ENCODE measurements around the gene ZCWPW2.

Gene ZCWPW2

DNA sequence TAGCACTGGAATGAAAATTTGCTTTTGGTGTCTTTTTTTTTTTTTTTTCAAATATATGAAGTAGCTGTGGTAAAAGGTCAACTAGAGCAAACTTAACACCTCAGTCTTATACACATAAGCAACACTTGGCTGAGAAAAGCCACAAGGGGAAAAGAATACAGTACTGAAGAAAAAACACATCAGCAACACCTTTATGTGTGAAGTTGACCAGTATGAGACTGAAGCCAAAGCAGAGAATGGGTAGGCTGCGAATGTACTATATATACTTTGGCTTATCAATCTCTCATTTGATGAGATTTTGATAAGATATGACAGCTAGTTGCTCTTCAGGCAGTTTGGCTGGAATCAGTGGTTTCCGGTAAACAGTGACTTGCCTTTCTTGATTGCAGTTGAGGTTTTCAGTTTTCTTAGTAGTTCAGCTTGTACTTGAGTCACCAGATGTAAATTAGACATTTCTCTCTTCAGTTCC lies 22.0 kb upstream of the ZCWPW2 start:
- Histone ChIP-seq H2AFZ (ENCODE audit: low read length, unreplicated experiment) (no peak overlapping the region), H3K4me1 (ENCODE audit: control insufficient read depth, insufficient read depth, low read length, unreplicated experiment) (no peaks in the 10 kb centered on the region), H3K4me3 (ENCODE audit: low read depth, low read length) (no peak overlapping the region), H3K36me3 (ENCODE audit: insufficient read depth, low read length) (peaks cover 18% of the 10 kb centered on the region), H3K79me2 (ENCODE audit: control insufficient read depth, insufficient read depth, low read length, unreplicated experiment) (no peaks in the 10 kb centered on the region), H3K27ac (ENCODE audit: low read depth, low read length) (no peak overlapping the region), H3K27me3 (ENCODE audit: insufficient read depth, low read length) (no peaks in the 10 kb centered on the region)

DNA sequence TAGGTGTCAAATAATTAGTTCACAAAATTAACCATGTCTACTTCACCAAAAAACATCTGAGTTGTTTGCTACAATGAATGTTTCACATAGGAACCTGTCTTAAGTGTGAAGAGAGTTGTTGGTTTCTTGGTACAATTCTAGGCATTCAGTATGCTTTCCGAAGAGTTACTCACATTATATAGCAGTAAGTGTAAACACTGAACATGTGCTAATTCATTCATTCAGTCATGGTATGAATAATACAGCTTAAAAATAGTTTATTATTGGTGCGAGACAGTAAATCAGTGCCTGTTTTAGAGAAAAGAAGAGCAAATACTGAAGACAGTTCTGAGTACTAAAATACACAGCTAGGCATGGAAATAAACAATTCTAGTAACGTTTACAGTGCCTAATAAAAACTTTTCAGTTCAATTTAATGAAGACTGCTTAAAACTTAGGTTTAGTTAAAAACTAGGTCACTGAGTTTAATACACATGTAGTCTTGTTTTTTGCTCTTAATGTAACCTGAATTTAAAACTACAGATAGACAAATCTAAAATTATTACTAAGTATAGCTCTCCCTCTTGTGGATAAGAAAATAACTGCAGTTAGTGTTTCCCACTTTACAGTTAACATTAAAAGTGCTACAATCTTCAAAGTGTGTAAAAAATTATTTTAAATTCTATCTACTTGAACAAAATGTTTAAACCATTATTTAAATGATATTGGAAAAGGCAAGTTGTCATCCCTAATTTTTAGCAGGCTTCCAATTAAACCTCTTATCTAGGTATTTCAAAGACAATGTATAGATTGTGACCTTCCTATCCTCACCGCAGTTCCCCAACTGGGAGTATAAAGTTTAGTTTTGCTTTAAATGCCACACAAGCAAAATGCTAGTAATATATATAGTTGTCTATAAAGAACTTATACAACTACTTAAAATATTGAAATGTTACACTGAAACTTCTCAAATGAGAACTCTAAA lies 20.1 kb upstream of the ZCWPW2 start:
- peaks cover 22% of the 10 kb centered on the region for H3K36me3 ChIP-seq (ENCODE audit: insufficient read depth, low read length)
- H3K79me2 ChIP-seq (ENCODE audit: control insufficient read depth, insufficient read depth, low read length, unreplicated experiment), result no peaks in the 10 kb centered on the region
- H3K27me3 ChIP-seq (ENCODE audit: insufficient read depth, low read length), result no peaks in the 10 kb centered on the region
- H3K4me1 ChIP-seq (ENCODE audit: control insufficient read depth, insufficient read depth, low read length, unreplicated experiment), result no peaks in the 10 kb centered on the region
- H3K27ac ChIP-seq (ENCODE audit: low read depth, low read length), result no peak overlapping the region
- H3K4me3 ChIP-seq (ENCODE audit: low read depth, low read length), result no peak overlapping the region
- H2AFZ ChIP-seq (ENCODE audit: low read length, unreplicated experiment), result no peak overlapping the region

DNA sequence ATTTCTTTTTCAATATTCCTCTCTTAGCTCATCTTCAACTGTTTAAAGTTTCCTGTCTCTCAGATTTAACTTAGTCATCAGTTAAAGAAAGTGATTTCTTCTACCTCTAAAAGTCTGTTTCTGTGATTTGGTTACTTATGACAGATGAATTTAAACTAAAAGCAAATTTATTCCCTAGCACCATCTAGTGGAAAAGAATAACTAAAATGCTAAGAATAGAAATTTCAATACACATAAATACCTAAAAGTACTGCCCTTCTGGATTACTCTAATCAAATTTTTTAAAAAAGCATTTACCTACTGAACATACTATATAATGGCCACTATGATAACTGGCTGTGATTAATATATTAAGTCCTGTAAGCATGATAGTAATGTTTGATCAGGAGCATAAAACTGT lies 14.0 kb upstream of the ZCWPW2 start:
- H3K4me1 ChIP-seq (ENCODE audit: control insufficient read depth, insufficient read depth, low read length, unreplicated experiment), result no peaks in the 10 kb centered on the region
- H3K79me2 ChIP-seq (ENCODE audit: control insufficient read depth, insufficient read depth, low read length, unreplicated experiment), result peaks cover under 1% of the 10 kb centered on the region
- H3K27ac ChIP-seq (ENCODE audit: low read depth, low read length), result no peak overlapping the region
- H2AFZ ChIP-seq (ENCODE audit: low read length, unreplicated experiment), result no peak overlapping the region
- no peak overlapping the region for H3K4me3 ChIP-seq (ENCODE audit: low read depth, low read length)
- no peaks in the 10 kb centered on the region for H3K27me3 ChIP-seq (ENCODE audit: insufficient read depth, low read length)
- H3K36me3 ChIP-seq (ENCODE audit: insufficient read depth, low read length), result peaks cover 10% of the 10 kb centered on the region

DNA sequence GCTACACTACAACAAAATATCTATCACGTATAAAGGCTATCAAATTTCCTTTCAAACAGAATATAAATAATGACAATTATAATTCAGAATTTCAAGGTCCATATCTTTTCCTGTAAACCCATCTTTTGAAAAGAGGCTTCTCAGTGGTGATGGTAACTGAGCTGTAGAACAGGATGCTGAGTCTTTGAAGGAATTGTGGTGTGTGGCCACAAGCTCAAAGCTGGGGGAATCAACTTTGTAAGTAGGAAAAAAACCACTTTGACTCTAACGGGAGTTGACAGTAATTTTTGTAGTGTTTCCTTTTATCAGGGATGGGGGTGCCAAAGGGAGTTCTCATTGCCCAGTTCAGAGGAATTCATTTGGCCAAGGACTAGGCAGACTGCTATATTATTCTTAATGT lies 13.3 kb upstream of the ZCWPW2 start:
- Histone ChIP-seq H3K4me1 (ENCODE audit: control insufficient read depth, insufficient read depth, low read length, unreplicated experiment) (no peaks in the 10 kb centered on the region), H2AFZ (ENCODE audit: low read length, unreplicated experiment) (no peak overlapping the region), H3K79me2 (ENCODE audit: control insufficient read depth, insufficient read depth, low read length, unreplicated experiment) (peaks cover 7% of the 10 kb centered on the region), H3K27me3 (ENCODE audit: insufficient read depth, low read length) (no peaks in the 10 kb centered on the region), H3K27ac (ENCODE audit: low read depth, low read length) (no peak overlapping the region), H3K4me3 (ENCODE audit: low read depth, low read length) (no peak overlapping the region), H3K36me3 (ENCODE audit: insufficient read depth, low read length) (peaks cover 17% of the 10 kb centered on the region)

DNA sequence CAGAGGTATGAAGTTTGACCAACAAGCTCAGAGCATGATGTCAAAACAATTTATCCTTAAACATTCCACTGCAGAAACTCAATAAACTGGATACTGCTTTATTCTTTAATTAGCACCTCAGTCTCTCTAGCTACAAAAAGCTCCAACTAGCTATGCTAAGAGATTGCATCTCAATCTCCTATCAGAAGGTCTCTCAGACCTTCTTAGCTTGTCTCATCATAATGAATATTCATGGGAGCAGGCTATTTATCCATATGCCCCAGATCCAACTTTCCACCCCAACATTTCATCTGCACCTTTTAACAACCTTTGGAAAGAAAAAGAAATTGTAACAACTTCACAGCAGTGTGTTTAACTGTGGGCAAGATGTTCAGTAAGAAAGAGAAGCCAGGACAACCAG lies 11.3 kb upstream of the ZCWPW2 start:
- Histone ChIP-seq H3K27me3 (ENCODE audit: insufficient read depth, low read length) (no peaks in the 10 kb centered on the region), H3K4me3 (ENCODE audit: low read depth, low read length) (no peak overlapping the region), H3K79me2 (ENCODE audit: control insufficient read depth, insufficient read depth, low read length, unreplicated experiment) (peaks cover 24% of the 10 kb centered on the region), H2AFZ (ENCODE audit: low read length, unreplicated experiment) (no peak overlapping the region), H3K4me1 (ENCODE audit: control insufficient read depth, insufficient read depth, low read length, unreplicated experiment) (peaks cover 11% of the 10 kb centered on the region), H3K27ac (ENCODE audit: low read depth, low read length) (no peak overlapping the region), H3K36me3 (ENCODE audit: insufficient read depth, low read length) (peaks cover 19% of the 10 kb centered on the region)

DNA sequence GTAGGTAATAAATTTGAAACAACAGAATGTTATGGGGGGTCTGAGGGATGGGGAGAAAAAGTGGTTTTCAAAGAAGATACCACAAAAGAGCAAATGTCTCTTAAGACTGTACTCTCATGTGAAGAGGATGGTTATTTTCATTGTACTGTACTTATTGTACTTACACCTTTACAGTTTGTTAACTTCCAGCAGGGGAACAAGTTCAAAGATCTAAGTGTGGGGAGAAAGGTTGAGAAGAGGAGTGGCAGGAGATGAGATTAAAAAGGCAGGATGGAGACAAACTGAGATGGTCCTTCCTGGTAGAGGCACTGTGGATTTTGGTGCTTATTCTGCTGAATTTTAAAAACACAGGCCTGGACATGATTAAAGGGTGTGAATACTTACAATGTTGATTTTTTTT lies 5.4 kb upstream of the ZCWPW2 start:
- Histone ChIP-seq H3K4me3 (ENCODE audit: low read depth, low read length) (peak overlapping the region; percentile 58), H2AFZ (ENCODE audit: low read length, unreplicated experiment) (no peak overlapping the region), H3K79me2 (ENCODE audit: control insufficient read depth, insufficient read depth, low read length, unreplicated experiment) (peaks cover 81% of the 10 kb centered on the region), H3K27me3 (ENCODE audit: insufficient read depth, low read length) (no peaks in the 10 kb centered on the region), H3K27ac (ENCODE audit: low read depth, low read length) (peak overlapping the region; percentile 48; the same call in 1 of the 2 replicates), H3K36me3 (ENCODE audit: insufficient read depth, low read length) (peaks cover 15% of the 10 kb centered on the region), H3K4me1 (ENCODE audit: control insufficient read depth, insufficient read depth, low read length, unreplicated experiment) (peaks cover 44% of the 10 kb centered on the region)

DNA sequence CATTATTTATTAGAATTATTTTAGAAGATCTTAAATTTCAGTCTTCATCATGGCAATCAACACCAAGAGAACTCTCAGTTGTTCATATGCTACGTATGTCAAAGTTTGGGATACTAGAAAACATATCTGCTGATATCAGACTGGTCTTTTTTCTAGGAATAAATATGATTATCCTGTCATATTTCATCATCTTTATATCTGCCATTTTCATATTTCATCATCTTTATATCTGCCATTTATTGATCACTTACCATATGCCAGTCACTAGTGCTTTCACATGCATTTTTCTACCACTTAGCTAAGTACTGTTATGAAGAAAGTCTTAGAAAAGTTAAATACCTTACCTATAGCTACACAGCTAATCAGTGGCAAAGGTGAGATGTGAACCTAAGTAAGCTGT lies 2.8 kb upstream of the ZCWPW2 start:
- Histone ChIP-seq H3K36me3 (ENCODE audit: insufficient read depth, low read length) (no peaks in the 10 kb centered on the region), H3K4me3 (ENCODE audit: low read depth, low read length) (peak overlapping the region; percentile 93), H3K27ac (ENCODE audit: low read depth, low read length) (peak overlapping the region; percentile 100; the same call in 1 of the 2 replicates), H2AFZ (ENCODE audit: low read length, unreplicated experiment) (no peak overlapping the region), H3K27me3 (ENCODE audit: insufficient read depth, low read length) (no peaks in the 10 kb centered on the region), H3K4me1 (ENCODE audit: control insufficient read depth, insufficient read depth, low read length, unreplicated experiment) (peaks cover 53% of the 10 kb centered on the region), H3K79me2 (ENCODE audit: control insufficient read depth, insufficient read depth, low read length, unreplicated experiment) (peaks cover 79% of the 10 kb centered on the region)

DNA sequence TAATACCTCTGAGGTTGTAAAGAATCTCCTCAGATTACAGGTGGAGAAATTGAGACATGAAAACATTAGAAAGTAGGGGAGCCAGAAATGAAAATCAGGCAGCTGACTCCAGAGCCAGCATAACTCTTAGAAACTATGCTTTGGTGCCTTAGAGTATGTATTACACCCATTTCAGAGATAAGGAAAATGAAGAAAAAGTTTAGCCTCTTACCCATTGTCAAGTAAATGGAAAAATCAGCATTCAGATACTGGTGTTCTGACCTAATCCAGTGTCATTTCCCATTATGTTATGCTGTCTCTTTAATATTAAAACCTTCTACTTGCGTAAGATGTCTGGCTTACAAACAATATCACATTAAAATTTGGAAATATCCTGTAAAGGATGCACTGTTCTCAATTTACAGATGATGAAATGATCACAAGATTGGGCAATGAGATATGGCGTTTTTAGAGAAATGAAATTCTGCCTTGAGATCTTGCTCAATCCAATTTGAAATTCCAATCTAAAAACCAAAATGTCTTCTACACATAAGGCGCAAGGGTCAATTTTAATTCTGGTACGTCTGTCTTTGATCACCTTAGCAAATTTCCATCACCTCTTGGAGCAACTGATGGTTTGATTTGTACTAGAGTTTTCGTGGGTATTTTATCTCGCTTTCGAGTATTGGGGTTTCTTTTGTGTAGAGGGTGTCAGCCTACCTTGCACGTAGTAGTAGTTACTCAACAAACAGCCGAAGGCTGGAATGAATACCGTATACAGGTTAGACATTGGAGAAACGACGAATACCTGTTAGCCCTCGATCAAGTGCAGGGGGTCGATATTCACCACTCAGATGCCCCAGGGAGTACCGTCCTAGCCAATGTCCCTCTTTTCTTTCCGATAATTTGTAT lies 902 bp upstream of the ZCWPW2 start:
- Histone ChIP-seq H2AFZ (ENCODE audit: low read length, unreplicated experiment) (peak overlapping the region; percentile 58), H3K27ac (ENCODE audit: low read depth, low read length) (peak overlapping the region; percentile 100)

DNA sequence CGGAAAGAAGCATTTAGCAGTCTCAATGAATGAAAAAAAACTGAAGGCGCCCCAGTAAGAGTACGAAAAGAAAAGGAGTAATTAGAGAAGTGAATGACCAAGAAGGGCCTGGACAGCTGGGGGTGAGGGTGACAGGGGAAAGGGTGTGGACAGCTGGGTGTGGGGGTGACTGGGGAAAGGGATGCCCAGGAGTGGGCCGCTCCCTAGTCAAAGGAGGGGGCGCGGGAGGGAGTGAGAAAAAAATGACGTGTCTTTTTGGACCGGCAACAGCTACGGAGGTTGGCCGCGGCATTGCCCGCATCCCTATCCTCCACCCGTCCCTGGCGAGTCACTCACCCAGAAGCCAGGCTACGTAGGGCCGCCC lies 274 bp upstream of the ZCWPW2 start:
- Histone ChIP-seq H3K27ac (ENCODE audit: low read depth, low read length) (peak overlapping the region; percentile 100), H3K36me3 (ENCODE audit: insufficient read depth, low read length) (peaks cover under 1% of the 10 kb centered on the region), H3K4me1 (ENCODE audit: control insufficient read depth, insufficient read depth, low read length, unreplicated experiment) (peaks cover 36% of the 10 kb centered on the region), H2AFZ (ENCODE audit: low read length, unreplicated experiment) (peak overlapping the region; percentile 58), H3K79me2 (ENCODE audit: control insufficient read depth, insufficient read depth, low read length, unreplicated experiment) (peaks cover 63% of the 10 kb centered on the region), H3K27me3 (ENCODE audit: insufficient read depth, low read length) (no peaks in the 10 kb centered on the region), H3K4me3 (ENCODE audit: low read depth, low read length) (peak overlapping the region; percentile 93)

More for the DNA sequence above, 902 bp upstream of the ZCWPW2 start:
- Histone ChIP-seq H3K4me1 (ENCODE audit: control insufficient read depth, insufficient read depth, low read length, unreplicated experiment) (peaks cover 42% of the 10 kb centered on the region), H3K36me3 (ENCODE audit: insufficient read depth, low read length) (no peaks in the 10 kb centered on the region; the same call in 1 of the 2 replicates), H3K4me3 (ENCODE audit: low read depth, low read length) (peak overlapping the region; percentile 93), H3K79me2 (ENCODE audit: control insufficient read depth, insufficient read depth, low read length, unreplicated experiment) (peaks cover 69% of the 10 kb centered on the region), H3K27me3 (ENCODE audit: insufficient read depth, low read length) (no peaks in the 10 kb centered on the region)

DNA sequence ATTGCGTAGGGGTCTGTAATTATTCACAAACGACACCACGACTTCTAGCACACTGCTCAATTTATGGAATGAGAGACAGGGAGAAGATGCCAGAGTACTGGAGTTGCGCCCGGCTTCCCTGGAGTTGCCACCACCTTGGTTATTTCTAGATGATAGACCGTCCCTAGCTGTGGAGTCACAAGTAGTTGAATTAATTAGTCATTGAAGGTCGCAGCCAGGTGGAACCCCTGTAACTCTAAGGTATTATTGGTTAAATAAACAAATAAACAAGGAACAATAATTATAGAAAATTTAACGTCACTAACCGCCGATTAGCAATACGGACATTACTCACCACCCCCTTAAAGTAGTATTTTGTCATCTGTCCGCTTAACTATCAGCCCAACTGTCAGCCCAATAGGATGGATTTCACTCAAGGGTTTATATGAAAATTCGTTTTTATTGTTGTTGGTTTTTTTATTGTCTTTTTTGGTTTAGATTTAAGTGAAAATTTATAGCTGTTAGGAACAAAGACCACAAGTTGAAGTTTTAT lies 1.0 kb downstream of the ZCWPW2 start:
- peaks cover 50% of the 10 kb centered on the region for H3K79me2 ChIP-seq (ENCODE audit: control insufficient read depth, insufficient read depth, low read length, unreplicated experiment)
- H3K27ac ChIP-seq (ENCODE audit: low read depth, low read length), result peak overlapping the region; percentile 100
- H3K36me3 ChIP-seq (ENCODE audit: insufficient read depth, low read length), result peaks cover 9% of the 10 kb centered on the region
- H3K4me3 ChIP-seq (ENCODE audit: low read depth, low read length), result peak overlapping the region; percentile 93
- peaks cover 27% of the 10 kb centered on the region for H3K4me1 ChIP-seq (ENCODE audit: control insufficient read depth, insufficient read depth, low read length, unreplicated experiment)
- no peaks in the 10 kb centered on the region for H3K27me3 ChIP-seq (ENCODE audit: insufficient read depth, low read length)
- peak overlapping the region; percentile 44 for H2AFZ ChIP-seq (ENCODE audit: low read length, unreplicated experiment)
